H1 (cell line): ENCODE measurements around the gene SLC25A24. TPM values are rescaled to one million over a fixed set of nuclear protein-coding genes. Genes with fewer than 3 reads are reported as not detected.

Source experiments
- CTCF ChIA-PET: fragments of 300-600 bp; sonication (Branson Sonifier 250); formaldehyde crosslinking; loops from one replicate; lab custom pipeline; 2021; ENCODE audit not compliant: partially characterized antibody; lab: Charles Lee
- POLR2A ChIA-PET: fragments of 300-600 bp; sonication (Branson Sonifier 250); formaldehyde crosslinking; loops from one replicate; lab custom pipeline; 2021; ENCODE audit warnings: inconsistent platforms; ENCODE audit not compliant: partially characterized antibody; lab: Charles Lee
- DNase-seq, 2 experiments: peaks; one replicate each; pipeline versions ENCODE4 v3.0.0 to v3.0.0-alpha.2; 2010 to 2022; ENCODE audit warnings: low spot score in 2 of 2, low read depth in 1 of 2, mixed read lengths in 1 of 2
- FAIRE-seq: peaks from 2 replicates; lab custom pipeline; 2011; peaks lifted over from hg19 to GRCh38; lab: Jason Lieb, UNC
- H2AFZ ChIP-seq: 2 replicates; pipeline ENCODE4 v1.8.1; 2012; ENCODE audit warnings: low read length, inconsistent platforms
- H2AK5ac ChIP-seq: 2 replicates; pipeline ENCODE4 v1.6.1; 2013; ENCODE audit warnings: low read depth, low read length
- H2BK120ac ChIP-seq: replicated peaks from 2 replicates; pipeline ENCODE3; 2013; ENCODE audit warnings: low read depth, low read length, inconsistent platforms
- H2BK12ac ChIP-seq: 2 replicates; pipeline ENCODE4 v1.6.1; 2013; ENCODE audit warnings: low read depth, low read length
- H2BK15ac ChIP-seq: 2 replicates; pipeline ENCODE4 v1.6.1; 2013; ENCODE audit warnings: low read length
- H2BK20ac ChIP-seq: 2 replicates; pipeline ENCODE4 v1.6.1; 2013; ENCODE audit warnings: low read length
- H2BK5ac ChIP-seq: 2 replicates; pipeline ENCODE4 v1.6.1; 2013; ENCODE audit warnings: low read depth, low read length
- H3K14ac ChIP-seq: 2 replicates; pipeline ENCODE4 v1.6.1; 2013; ENCODE audit warnings: inconsistent platforms; ENCODE audit not compliant: insufficient read length
- H3K18ac ChIP-seq: 2 replicates; pipeline ENCODE4 v1.6.1; 2013; ENCODE audit warnings: low read length; ENCODE audit errors: extremely low read depth
- H3K23ac ChIP-seq: 2 replicates; pipeline ENCODE4 v1.6.1; 2013; ENCODE audit warnings: inconsistent platforms; ENCODE audit not compliant: insufficient read length
- H3K23me2 ChIP-seq: 2 replicates; pipeline ENCODE4 v1.6.1; 2013; ENCODE audit warnings: low read depth, low read length
- H3K27ac ChIP-seq: 2 replicates; pipeline ENCODE4 v1.6.1; 2011; ENCODE audit warnings: low read depth, low read length, inconsistent platforms
- H3K27me3 ChIP-seq, 4 experiments: replicated peaks in 1 of 4; 1 replicate in 1 of 4; 2 replicates in 3 of 4; pipeline versions ENCODE4 v1.6.1 to v1.8.1; 2011 to 2013; ENCODE audit warnings: low read length in 3 of 4, mild to moderate bottlenecking in 3 of 4, inconsistent platforms in 2 of 4, mixed read lengths in 2 of 4, moderate library complexity in 1 of 4; ENCODE audit not compliant: control insufficient read depth in 3 of 4, insufficient read depth in 3 of 4; ENCODE audit errors: extremely low read depth in 1 of 4
- H3K36me3 ChIP-seq, 4 experiments: 2 replicates each; pipeline versions ENCODE4 v1.6.1 to v1.8.1; 2011 to 2013; ENCODE audit warnings: mild to moderate bottlenecking in 4 of 4, low read length in 3 of 4, moderate library complexity in 2 of 4, control low read depth in 1 of 4, inconsistent platforms in 1 of 4; ENCODE audit not compliant: insufficient read depth in 4 of 4, control insufficient read depth in 2 of 4
- H3K4ac ChIP-seq: replicated peaks from 2 replicates; pipeline ENCODE3; 2013; ENCODE audit warnings: low read length, low read depth, mixed read lengths, inconsistent platforms; ENCODE audit not compliant: insufficient read length
- H3K4me1 ChIP-seq, 4 experiments: replicated peaks in 1 of 4; 1 replicate in 1 of 4; 2 replicates in 3 of 4; pipeline versions ENCODE4 v1.6.1 to v1.8.1; 2011 to 2013; ENCODE audit warnings: low read length in 3 of 4, inconsistent platforms in 2 of 4, mixed read lengths in 1 of 4; ENCODE audit not compliant: insufficient read depth in 4 of 4, control insufficient read depth in 3 of 4
- H3K4me2 ChIP-seq, 2 experiments: 2 replicates each; pipeline versions ENCODE4 v1.6.1 to v1.8.1; 2011 to 2013; ENCODE audit warnings: low read depth in 2 of 2, low read length in 2 of 2, control low read depth in 1 of 2, inconsistent platforms in 1 of 2, mild to moderate bottlenecking in 1 of 2; ENCODE audit not compliant: insufficient read depth in 1 of 2
- H3K4me3 ChIP-seq, 4 experiments: fragments of 200-600, 300-600 bp in 1 of 4; sonication (generic), shearing (Covaris generic), sonication (Bioruptor Twin) in 1 of 4; 2 replicates each; pipeline versions ENCODE4 v1.5.1 to v1.8.1; 2011 to 2016; ENCODE audit warnings: low read length in 4 of 4, low read depth in 3 of 4, control low read depth in 2 of 4, inconsistent platforms in 2 of 4, mild to moderate bottlenecking in 2 of 4, mixed read lengths in 1 of 4, moderate library complexity in 1 of 4; ENCODE audit not compliant: insufficient read depth in 2 of 4; ENCODE audit errors: extremely low read depth in 1 of 4
- H3K56ac ChIP-seq: replicated peaks from 2 replicates; pipeline ENCODE3; 2013; ENCODE audit warnings: low read depth, mild to moderate bottlenecking, mixed read lengths, low read length, inconsistent platforms; ENCODE audit not compliant: insufficient read length
- H3K79me1 ChIP-seq: 2 replicates; pipeline ENCODE4 v1.6.1; 2013; ENCODE audit warnings: low read depth, low read length, control low read depth
- H3K79me2 ChIP-seq, 2 experiments: 2 replicates each; pipeline versions ENCODE4 v1.6.1 to v1.8.1; 2012 to 2013; ENCODE audit warnings: low read length in 2 of 2, mild to moderate bottlenecking in 2 of 2, inconsistent platforms in 1 of 2; ENCODE audit not compliant: insufficient read depth in 2 of 2, control insufficient read depth in 1 of 2
- H3K9ac ChIP-seq, 4 experiments: replicated peaks in 1 of 4; 1 replicate in 1 of 4; 2 replicates in 3 of 4; pipeline versions ENCODE4 v1.6.1 to v1.8.1; 2011 to 2013; ENCODE audit warnings: low read depth in 3 of 4, low read length in 3 of 4, control low read depth in 2 of 4, mild to moderate bottlenecking in 2 of 4, moderate library complexity in 2 of 4, inconsistent platforms in 1 of 4; ENCODE audit errors: extremely low read depth in 1 of 4
- H3K9me3 ChIP-seq, 2 experiments: 2 replicates each; pipeline versions ENCODE4 v1.6.1 to v1.8.1; 2012 to 2013; ENCODE audit warnings: mild to moderate bottlenecking in 2 of 2, moderate library complexity in 2 of 2, control low read depth in 1 of 2, inconsistent platforms in 1 of 2, low read depth in 1 of 2, low read length in 1 of 2, mixed read lengths in 1 of 2; ENCODE audit not compliant: insufficient read depth in 2 of 2
- H4K20me1 ChIP-seq, 2 experiments: replicated peaks in 1 of 2; 2 replicates each; pipeline versions ENCODE3 to v1.8.1; 2011 to 2013; ENCODE audit warnings: inconsistent platforms in 2 of 2, low read length in 2 of 2, mild to moderate bottlenecking in 1 of 2; ENCODE audit not compliant: insufficient read depth in 2 of 2, control insufficient read depth in 1 of 2
- H4K5ac ChIP-seq: 2 replicates; pipeline ENCODE4 v1.6.1; 2013; ENCODE audit warnings: low read length, low read depth, mixed read lengths, inconsistent platforms; ENCODE audit not compliant: insufficient read length
- H4K8ac ChIP-seq: 2 replicates; pipeline ENCODE4 v1.8.0; 2013; ENCODE audit warnings: mild to moderate bottlenecking, moderate library complexity, low read length, inconsistent platforms; ENCODE audit not compliant: insufficient read depth; ENCODE audit errors: extremely low read depth
- H4K91ac ChIP-seq: replicated peaks from 2 replicates; pipeline ENCODE3; 2013; ENCODE audit warnings: low read length, mixed read lengths, inconsistent platforms; ENCODE audit not compliant: insufficient read length
- ASH2L ChIP-seq: fragments of 200-600, 300-600 bp; sonication (generic); IDR thresholded peaks from one replicate; pipeline ENCODE4 v1.7.1; 2017; ENCODE audit warnings: low read length
- GABPA ChIP-seq: IDR thresholded peaks from 2 replicates; pipeline ENCODE4 v1.6.1; 2011; ENCODE audit warnings: mild to moderate bottlenecking, low read length, moderate library complexity, borderline replicate concordance; ENCODE audit not compliant: insufficient read depth
- GTF2F1 ChIP-seq: IDR thresholded peaks from 2 replicates; pipeline ENCODE4 v1.6.1; 2012; ENCODE audit warnings: low read depth, low read length, improper control_type of control experiment, borderline replicate concordance
- MAFK ChIP-seq: IDR thresholded peaks from 2 replicates; pipeline ENCODE4 v1.6.1; 2012; ENCODE audit warnings: low read depth, mild to moderate bottlenecking, improper control_type of control experiment, low read length
- RXRA ChIP-seq: IDR thresholded peaks from 2 replicates; pipeline ENCODE4 v1.6.1; 2011; ENCODE audit warnings: low read depth, mild to moderate bottlenecking, low read length, moderate library complexity; ENCODE audit not compliant: insufficient read depth
- SUZ12 ChIP-seq: fragments of 200-600 bp; sonication (generic); IDR thresholded peaks from 2 replicates; pipeline ENCODE4 v1.6.1; 2012; ENCODE audit warnings: mild to moderate bottlenecking, inconsistent platforms, low read length, moderate library complexity, mixed read lengths
- WGBS, 2 experiments: shearing (Covaris generic) in 1 of 2; methylation state at CpG; one replicate each; pipeline versions ENCODE4 v1.1.6 to v1.1.7; 2013 to 2015; ENCODE audit warnings: low lambda C conversion rate in 2 of 2, mixed read lengths in 2 of 2, inconsistent platforms in 1 of 2, low coverage in 1 of 2, missing lambda C conversion rate in 1 of 2; ENCODE audit not compliant: insufficient replicate concordance in 2 of 2, insufficient coverage in 1 of 2, insufficient read length in 1 of 2; ENCODE audit errors: extremely low coverage in 1 of 2, missing lambda C conversion rate in 1 of 2; 5-methylcytosine and 5-hydroxymethylcytosine counted together
- polyA plus RNA-seq, 7 experiments: library from polyadenylated mRNA; depleted of rRNA in 3 of 7; stranded (reverse) in 5 of 7; unstranded in 2 of 7; fragments of >200 nt in 5 of 7; fragments of 200-250 nt in 2 of 7; gene quantifications; 1 replicate in 5 of 7; 2 replicates in 1 of 7; 4 replicates in 1 of 7; pipeline versions ENCODE4 v1.2.1 to v1.2.3, GENCODE V29; 2011 to 2013; ENCODE audit warnings: missing spikeins in 2 of 7, mixed read lengths in 2 of 7
- total RNA-seq: library from RNA; stranded (reverse); fragmentation: NEBNext Ultra II Directional; extraction: Animal tissue kit (Norgen Biotek cat#: 25700); gene quantifications from 2 replicates; pipeline ENCODE4 v1.2.1, GENCODE V29; 2021

The SLC25A24 gene
- total and polyA plus RNA-seq, 2 of the 8 experiments (the other 6 are each of a cell fraction or from before 2014, with no cell fraction given) = 13.6 to 40.6 TPM

GRCh38 chr1:108085628-108086027, 114.5 kb downstream of the SLC25A24 start:
- 93% methylated on average over 1 of the region's 1 CpG; no CpG with 5 or more reads in 1 of the 2 experiments for WGBS, 2 experiments
- Histone ChIP-seq H2BK12ac (no peak overlapping the region), H2BK120ac (no peak overlapping the region), H3K27me3 (no peaks in the 10 kb centered on the region), H4K20me1 (no peaks in the 10 kb centered on the region), H3K36me3 (no peaks in the 10 kb centered on the region), H3K9ac (no peak overlapping the region), H4K91ac (no peak overlapping the region), H3K4me1 (no peaks in the 10 kb centered on the region), H2BK5ac (no peak overlapping the region), H3K4me3 (no peak overlapping the region), H3K79me2 (no peaks in the 10 kb centered on the region), H2AFZ (no peak overlapping the region), H3K4ac (no peak overlapping the region), H4K5ac (no peak overlapping the region), H4K8ac (no peak overlapping the region), H3K4me2 (no peak overlapping the region), H3K9me3 (no peaks in the 10 kb centered on the region), H2AK5ac (no peak overlapping the region), H3K56ac (no peak overlapping the region), H2BK15ac (no peak overlapping the region), H3K27ac (no peak overlapping the region), H3K23ac (no peak overlapping the region), H2BK20ac (no peak overlapping the region), H3K79me1 (no peaks in the 10 kb centered on the region), H3K14ac (no peak overlapping the region), H3K23me2 (no peaks in the 10 kb centered on the region), H3K18ac (no peak overlapping the region)
- FAIRE-seq = no peak
- TF ChIP-seq ASH2L (no peak), SUZ12 (no peak), RXRA (no peak), GABPA (no peak), MAFK (no peak), GTF2F1 (no peak)
- ChIA-PET CTCF (interaction anchor here (0.7 to 2.7 kb wide), 2 partner anchors 37 to 40 kb away, joined by 3 to 12 read pairs; no protein-coding TSS in a partner anchor), POLR2A (no interaction called here)
- DNase-seq = no peak
